Liver (tissue), 9 donors: ENCODE results near the gene PPME1. TPM values are rescaled to one million over a fixed set of nuclear protein-coding genes. Genes with fewer than 3 reads are reported as not detected.

Source experiments
- DNase-seq: peaks from one replicate; pipeline ENCODE4 v3.0.0-alpha.2; 2017; ENCODE audit warnings: low spot score
- H3K27ac ChIP-seq, 2 donors: one replicate each; pipeline ENCODE4 v1.7.0; 2013; ENCODE audit warnings: inconsistent platforms in 2 of 2, low read length in 2 of 2, control low read depth in 1 of 2, low read depth in 1 of 2, mild to moderate bottlenecking in 1 of 2
- H3K27me3 ChIP-seq, 4 donors: one replicate each; pipeline versions ENCODE4 v1.6.1 to v1.7.0; 2013; ENCODE audit warnings: low read length in 3 of 4, inconsistent platforms in 1 of 4, mild to moderate bottlenecking in 1 of 4, moderate library complexity in 1 of 4; ENCODE audit not compliant: control insufficient read depth in 4 of 4, insufficient read depth in 4 of 4
- H3K36me3 ChIP-seq, 4 donors: one replicate each; pipeline versions ENCODE4 v1.6.1 to v1.7.0; 2013; ENCODE audit warnings: low read length in 3 of 4, mild to moderate bottlenecking in 3 of 4, low read depth in 1 of 4, moderate library complexity in 1 of 4; ENCODE audit not compliant: control insufficient read depth in 4 of 4, insufficient read depth in 3 of 4
- H3K4me1 ChIP-seq, 4 donors: one replicate each; pipeline versions ENCODE4 v1.6.1 to v1.7.0; 2013; ENCODE audit warnings: low read length in 3 of 4, mild to moderate bottlenecking in 3 of 4, moderate library complexity in 1 of 4; ENCODE audit not compliant: control insufficient read depth in 4 of 4, insufficient read depth in 4 of 4
- H3K4me3 ChIP-seq, 3 donors: one replicate each; pipeline versions ENCODE4 v1.6.1 to v1.7.0; 2013; ENCODE audit warnings: low read length in 3 of 3, control low read depth in 1 of 3, low read depth in 1 of 3, mild to moderate bottlenecking in 1 of 3
- H3K9ac ChIP-seq, 2 donors: one replicate each; pipeline ENCODE4 v1.7.0; 2013; ENCODE audit warnings: low read length in 2 of 2, mild to moderate bottlenecking in 2 of 2, moderate library complexity in 2 of 2, control low read depth in 1 of 2, low read depth in 1 of 2
- H3K9me3 ChIP-seq, 4 donors: one replicate each; pipeline versions ENCODE4 v1.6.1 to v1.7.0; 2013; ENCODE audit warnings: low read length in 3 of 4; ENCODE audit not compliant: control insufficient read depth in 4 of 4
- CTCF ChIP-seq: fragments of 150-350 bp; IDR thresholded peaks from 2 replicates; pipeline ENCODE4 v1.5.1; 2017; ENCODE audit warnings: improper control_type of control experiment, low read depth, low read length; ENCODE audit not compliant: missing input control
- FOXA1 ChIP-seq: IDR thresholded peaks from 2 replicates; pipeline ENCODE4 v1.6.1; 2016; ENCODE audit warnings: antibody characterized with exemption
- FOXA2 ChIP-seq: IDR thresholded peaks from 2 replicates; pipeline ENCODE4 v1.6.1; 2016; ENCODE audit warnings: antibody characterized with exemption
- GABPA ChIP-seq, 2 donors: IDR thresholded peaks in 1 of 2; conservative IDR thresholded peaks in 1 of 2; 2 replicates each; pipeline ENCODE4 v1.6.1; 2016; ENCODE audit warnings: antibody characterized with exemption in 2 of 2, mild to moderate bottlenecking in 1 of 2, moderate library complexity in 1 of 2
- HNF4A ChIP-seq, 2 donors: conservative IDR thresholded peaks; 2 replicates each; pipeline ENCODE4 v1.6.1; 2016; ENCODE audit warnings: antibody characterized with exemption in 2 of 2, mild to moderate bottlenecking in 2 of 2
- HNF4G ChIP-seq: IDR thresholded peaks from 2 replicates; pipeline ENCODE4 v1.6.1; 2016; ENCODE audit warnings: antibody characterized with exemption
- JUND ChIP-seq, 2 donors: IDR thresholded peaks; 2 replicates each; pipeline ENCODE4 v1.6.1; 2016; ENCODE audit warnings: antibody characterized with exemption in 2 of 2
- MAX ChIP-seq: IDR thresholded peaks from 2 replicates; pipeline ENCODE4 v1.6.1; 2016; ENCODE audit warnings: antibody characterized with exemption
- NR2F2 ChIP-seq: IDR thresholded peaks from 2 replicates; pipeline ENCODE4 v1.6.1; 2016; ENCODE audit warnings: antibody characterized with exemption
- RAD21 ChIP-seq, 2 donors: IDR thresholded peaks; 2 replicates each; pipeline ENCODE4 v1.6.1; 2016; ENCODE audit warnings: antibody characterized with exemption in 2 of 2, mild to moderate bottlenecking in 2 of 2
- REST ChIP-seq: IDR thresholded peaks from 2 replicates; pipeline ENCODE4 v1.6.1; 2016; ENCODE audit warnings: antibody characterized with exemption, mild to moderate bottlenecking
- SP1 ChIP-seq: IDR thresholded peaks from 2 replicates; pipeline ENCODE4 v1.6.1; 2018; ENCODE audit warnings: antibody characterized with exemption, mild to moderate bottlenecking
- TAF1 ChIP-seq: conservative IDR thresholded peaks from 2 replicates; pipeline ENCODE4 v1.6.1; 2016; ENCODE audit warnings: antibody characterized with exemption, mild to moderate bottlenecking
- YY1 ChIP-seq: IDR thresholded peaks from 2 replicates; pipeline ENCODE4 v1.6.1; 2016; ENCODE audit warnings: antibody characterized with exemption, mild to moderate bottlenecking
- ZBTB33 ChIP-seq: IDR thresholded peaks from 2 replicates; pipeline ENCODE4 v1.6.1; 2016; ENCODE audit warnings: antibody characterized with exemption
- WGBS: extraction: QIAGEN DNeasy Blood & Tissue Kit; methylation state at CpG from one replicate; pipeline ENCODE4 v1.1.7; 2013; 5-methylcytosine and 5-hydroxymethylcytosine counted together
- polyA plus RNA-seq, 2 donors: library from polyadenylated mRNA; stranded (reverse) in 1 of 2; unstranded in 1 of 2; fragments of 200-250 nt in 1 of 2; fragments of >200 nt in 1 of 2; fragmentation: Nextera tagmentation in 1 of 2; extraction: Ambion mirVana in 1 of 2; gene quantifications; one replicate each; pipeline versions ENCODE4 v1.2.1 to v1.2.3, GENCODE V29; 2013 to 2015
- total RNA-seq, 2 donors: library from RNA; depleted of rRNA; stranded (reverse); fragments of >200 nt; gene quantifications; one replicate each; pipeline ENCODE4 v1.2.3, GENCODE V29; 2014
- donor health status: healthy.
- donor health status: healthy.
- donor health status: healthy.
- donor health status: healthy.
- donor health status: healthy.

The PPME1 gene
- total and polyA plus RNA-seq, 4 donors = 9.1 to 47.4 (median 13.6) TPM

GRCh38 chr11:74185285-74185684 is 14.2 kb downstream of the PPME1 start:
- 80% methylated on average over 5 of the region's 5 CpGs for WGBS
- no peaks in the 10 kb centered on the region for H3K36me3 ChIP-seq
- no peak overlapping the region for H3K27ac ChIP-seq
- no peaks in the 10 kb centered on the region for H3K27me3 ChIP-seq
- H3K4me1 ChIP-seq = no peaks in the 10 kb centered on the region
- TF ChIP-seq HNF4G (no peak), HNF4A (conservative IDR thresholded peaks at IDR 0.05) (no peak), YY1 (no peak), FOXA1 (no peak), JUND (IDR thresholded peaks at IDR 0.05) (no peak), ZBTB33 (no peak), RAD21 (IDR thresholded peaks at IDR 0.05) (no peak), SP1 (no peak), MAX (no peak), CTCF (no peak), TAF1 (no peak), NR2F2 (no peak), GABPA (IDR thresholded peaks at IDR 0.05 in 1 of 2, conservative IDR thresholded peaks at IDR 0.05 in 1 of 2) (no peak), REST (no peak), FOXA2 (no peak)
- DNase-seq = no peak
- H3K4me3 ChIP-seq = no peak overlapping the region
- no peak overlapping the region for H3K9ac ChIP-seq
- no peaks in the 10 kb centered on the region for H3K9me3 ChIP-seq

- no peak for TF ChIP-seq SP1
- TF ChIP-seq ZBTB33 = no peak
- no peak for TF ChIP-seq FOXA2
- no peak for TF ChIP-seq HNF4G
- TF ChIP-seq REST = no peak
- no peak for TF ChIP-seq TAF1
- TF ChIP-seq YY1 = no peak
- H3K27ac ChIP-seq = no peak overlapping the region
- H3K27me3 ChIP-seq = no peaks in the 10 kb centered on the region
- H3K4me3 ChIP-seq = no peak overlapping the region
- no peaks in the 10 kb centered on the region for H3K9me3 ChIP-seq
- no peak for DNase-seq
- H3K4me1 ChIP-seq = no peaks in the 10 kb centered on the region
- no peaks in the 10 kb centered on the region for H3K36me3 ChIP-seq
- H3K9ac ChIP-seq = no peak overlapping the region
- WGBS = 96% methylated on average over 2 of the region's 2 CpGs
These were observed 14.6 kb downstream of the PPME1 start for GRCh38 chr11:74185695-74186094.
